Stimulated activated CD8-positive, alpha-beta memory T cell treated with anti-CD3 and anti-CD28 coated beads, Interleukin-7, amount 100 ng/mL, for 48 hours (primary cell): ENCODE results near the gene MGAT4C.

Source experiments
- DNase-seq, 2 donors: peaks; one replicate each; pipeline ENCODE4 v3.0.0-alpha.2; 2020; ENCODE audit warnings: low read depth in 1 of 2; ENCODE audit errors: extremely low read depth in 1 of 2

MGAT4C gene

GRCh38 chr12:86230516-86231146 lies 25.6 kb downstream of the MGAT4C start:
- DNase-seq = no peak

DNA sequence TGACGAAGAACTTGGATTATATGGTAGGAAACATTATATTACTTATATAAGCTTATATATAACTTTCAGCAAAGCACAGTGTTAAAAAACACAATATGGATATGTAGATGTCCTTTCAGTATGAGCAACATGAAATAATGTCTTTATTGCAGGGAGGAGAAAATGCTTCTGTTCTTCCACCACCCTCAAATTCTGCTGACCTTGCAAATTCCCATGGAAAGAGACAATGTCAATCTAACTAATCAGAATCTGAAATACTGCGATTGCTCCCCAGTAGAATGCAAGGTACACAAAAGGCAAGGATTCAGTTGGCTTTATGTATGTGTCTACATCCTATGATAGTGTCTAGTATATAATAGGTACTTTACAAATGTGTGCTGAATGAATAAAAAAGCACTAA lies 26.4 kb downstream of the MGAT4C start:
- no peak for DNase-seq

DNA sequence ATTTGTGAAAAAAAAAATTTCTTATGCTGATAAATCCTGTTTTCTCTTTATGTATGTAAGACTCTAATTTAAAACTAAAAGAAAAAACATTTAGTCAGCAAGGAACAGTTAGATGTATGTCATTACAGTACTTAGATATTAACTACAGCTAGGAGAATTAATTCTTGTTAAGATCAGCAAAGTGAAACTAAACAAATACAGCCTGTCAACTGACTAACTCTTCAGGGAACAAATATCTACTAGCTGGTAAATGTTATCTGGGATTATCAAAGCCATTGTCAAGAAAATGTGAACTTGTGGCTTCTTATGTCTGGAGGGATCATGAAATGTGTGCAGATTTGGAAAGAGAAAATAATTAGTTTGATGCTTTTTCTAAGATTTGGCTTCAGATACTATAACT lies 27.5 kb downstream of the MGAT4C start:
- DNase-seq = no peak

DNA sequence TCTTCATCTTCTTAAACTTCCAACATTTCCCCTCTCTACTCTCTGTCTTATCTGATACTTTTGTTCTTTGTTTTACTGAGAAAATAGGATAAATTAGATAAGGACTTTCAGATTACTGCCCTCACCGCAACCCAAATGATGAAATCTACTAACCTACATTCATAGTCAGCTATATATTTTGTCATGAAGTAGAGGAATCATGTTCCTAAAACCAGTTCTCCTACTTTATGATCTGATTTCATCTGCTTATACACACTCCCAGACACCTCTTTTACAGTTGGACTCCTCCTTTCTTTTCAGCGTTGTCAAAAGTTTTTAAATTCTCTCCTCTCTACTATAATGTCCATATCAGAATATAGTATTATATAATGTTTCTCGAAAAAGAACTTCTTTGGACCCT lies 29.7 kb downstream of the MGAT4C start:
- no peak for DNase-seq

DNA sequence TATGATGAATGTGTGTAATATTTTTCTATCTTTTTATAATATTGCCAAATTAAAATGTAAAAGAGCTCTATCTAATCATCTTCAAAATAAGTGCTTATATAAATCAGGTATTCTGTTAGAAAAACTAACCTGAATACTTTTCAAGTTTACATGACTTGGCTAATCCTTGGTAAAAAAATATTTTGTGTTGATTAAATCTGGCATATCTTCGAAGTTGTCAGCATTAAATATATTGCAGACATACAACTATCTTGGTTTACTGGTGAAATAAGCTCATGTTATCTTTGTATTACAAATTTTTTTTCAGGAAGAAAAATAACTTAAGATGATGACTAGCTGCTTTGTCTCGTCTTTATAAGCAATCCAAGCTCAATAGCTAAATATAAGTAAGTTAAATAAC lies 39.6 kb downstream of the MGAT4C start:
- DNase-seq = no peak

GRCh38 chr12:86213012-86213411 lies 43.2 kb downstream of the MGAT4C start:
- no peak for DNase-seq

- DNase-seq = no peak
Measured at GRCh38 chr12:86198696-86199444, 57.3 kb downstream of the MGAT4C start.

- DNase-seq = no peak
Measured at GRCh38 chr12:86196465-86196864, 59.7 kb downstream of the MGAT4C start.

DNA sequence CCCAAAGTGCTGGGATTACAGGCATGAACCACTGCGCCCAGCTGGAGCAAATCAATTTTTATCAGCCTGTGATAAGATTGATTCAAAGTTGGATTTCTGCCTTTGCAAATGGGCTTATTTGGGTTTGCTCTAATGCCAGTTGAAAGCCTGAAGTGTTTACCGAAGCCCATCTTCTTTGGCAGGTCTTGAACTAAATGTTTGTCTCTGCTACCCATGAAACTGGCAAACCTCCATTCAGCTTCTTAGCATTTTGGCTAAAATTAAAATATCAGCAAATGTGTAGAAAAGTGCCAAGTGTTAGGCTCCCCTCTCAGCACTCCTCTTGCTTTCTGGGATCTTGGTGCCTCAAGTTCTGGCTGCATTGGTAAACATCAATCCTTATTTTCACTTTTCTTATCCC lies 61.5 kb downstream of the MGAT4C start:
- no peak for DNase-seq

- DNase-seq = no peak
Measured at GRCh38 chr12:86193931-86194330, 62.3 kb downstream of the MGAT4C start.

DNA sequence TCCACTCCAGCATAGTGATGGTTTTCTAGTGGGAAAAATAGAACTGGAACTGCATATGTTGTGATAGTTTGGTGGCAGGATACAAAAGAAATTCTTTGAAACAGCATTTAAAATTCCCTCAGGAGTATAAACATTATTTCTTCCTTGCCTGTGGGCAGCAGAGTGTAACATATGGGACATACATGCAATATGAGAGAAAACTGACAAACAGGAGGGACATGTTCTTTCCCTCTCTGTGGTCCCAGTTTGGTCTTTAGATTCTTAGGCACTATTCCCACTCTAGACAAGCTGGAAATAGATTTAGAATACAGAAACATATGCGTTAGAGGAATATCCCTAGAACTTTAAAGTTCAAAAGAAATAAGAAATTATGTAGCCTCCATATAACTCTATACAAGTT lies 68.0 kb downstream of the MGAT4C start:
- DNase-seq = no peak

DNA sequence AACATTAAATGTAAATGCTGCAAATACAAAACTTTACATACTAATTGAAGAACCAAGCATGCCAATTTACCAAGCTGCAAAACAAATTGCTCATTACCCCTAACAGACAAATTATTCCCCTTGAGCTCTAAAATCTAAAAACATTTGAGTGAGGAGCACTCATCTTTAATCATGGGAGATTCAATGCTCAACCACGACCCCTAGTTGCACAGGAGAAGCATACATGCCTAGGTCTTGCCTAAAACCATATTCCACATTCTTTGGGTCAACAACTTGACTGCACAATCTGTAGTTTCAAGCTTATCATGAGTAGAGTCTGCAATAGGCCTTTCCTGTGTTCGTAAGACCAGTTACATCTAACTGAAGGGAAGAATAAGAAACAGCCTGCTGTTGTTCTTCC lies 69.7 kb downstream of the MGAT4C start:
- DNase-seq = no peak

GRCh38 chr12:86179855-86180254 lies 76.3 kb downstream of the MGAT4C start:
- DNase-seq = no peak

DNA sequence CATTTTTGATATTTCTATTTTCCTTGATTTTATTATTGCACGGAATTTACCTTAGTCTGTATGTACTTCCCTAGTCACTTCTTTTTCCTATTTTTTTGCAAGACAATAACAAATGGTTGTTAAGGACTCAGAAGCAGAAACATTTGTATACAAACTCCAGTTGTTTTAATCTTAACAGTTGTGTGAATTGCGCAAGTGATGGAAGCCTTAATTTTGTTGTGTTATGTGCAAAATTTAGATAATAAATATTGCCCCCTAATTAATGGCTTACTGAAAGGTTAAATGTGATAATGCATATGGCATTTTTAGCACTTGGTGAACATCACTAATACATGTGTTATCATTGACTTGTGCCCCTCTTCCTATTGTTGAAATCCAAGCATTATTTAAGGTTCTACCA lies 82.0 kb downstream of the MGAT4C start:
- DNase-seq = no peak

GRCh38 chr12:86172913-86173443 lies 83.2 kb downstream of the MGAT4C start:
- no peak for DNase-seq

DNA sequence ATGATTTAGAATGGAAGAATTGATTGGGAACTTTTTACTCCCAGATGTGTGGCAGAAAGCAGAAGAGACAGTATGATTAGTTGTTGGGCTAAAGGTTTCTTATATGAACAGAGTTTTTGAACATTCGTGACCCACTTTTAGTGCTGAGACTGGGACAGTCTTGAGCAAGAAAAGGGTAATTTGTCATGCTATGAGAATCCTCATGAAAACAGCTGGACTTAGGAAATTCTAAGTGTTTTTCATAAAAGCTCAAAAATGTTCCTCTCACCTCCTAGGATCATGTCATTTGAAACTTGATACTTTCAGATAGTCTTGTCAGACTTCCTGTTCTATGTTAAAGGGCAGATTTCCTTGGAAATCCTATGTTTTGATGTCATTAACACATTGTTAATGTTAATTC lies 86.1 kb downstream of the MGAT4C start:
- DNase-seq = no peak

DNA sequence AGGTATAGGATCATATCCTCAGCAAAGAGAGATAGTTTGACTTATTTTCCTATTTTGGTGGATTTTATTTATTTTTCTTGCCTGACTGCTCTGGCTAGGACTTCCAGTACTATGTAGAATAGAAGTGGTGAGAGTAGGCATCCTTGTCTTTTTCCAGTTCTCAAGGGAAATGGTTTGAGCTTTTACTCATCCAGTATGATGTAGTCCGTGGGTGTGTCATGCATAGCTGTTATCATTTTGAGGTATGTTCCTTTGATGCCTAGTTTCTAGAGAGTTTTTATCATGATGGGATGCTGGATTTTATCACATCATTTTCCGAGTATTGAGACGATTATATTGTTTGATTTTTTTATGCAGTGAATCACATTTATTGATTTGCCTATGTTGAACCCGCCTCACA lies 97.2 kb downstream of the MGAT4C start:
- DNase-seq = no peak

- DNase-seq = no peak
Measured at GRCh38 chr12:86154620-86155019, 101.6 kb downstream of the MGAT4C start.

- no peak for DNase-seq
Measured at GRCh38 chr12:86148612-86149011, 107.6 kb downstream of the MGAT4C start.

DNA sequence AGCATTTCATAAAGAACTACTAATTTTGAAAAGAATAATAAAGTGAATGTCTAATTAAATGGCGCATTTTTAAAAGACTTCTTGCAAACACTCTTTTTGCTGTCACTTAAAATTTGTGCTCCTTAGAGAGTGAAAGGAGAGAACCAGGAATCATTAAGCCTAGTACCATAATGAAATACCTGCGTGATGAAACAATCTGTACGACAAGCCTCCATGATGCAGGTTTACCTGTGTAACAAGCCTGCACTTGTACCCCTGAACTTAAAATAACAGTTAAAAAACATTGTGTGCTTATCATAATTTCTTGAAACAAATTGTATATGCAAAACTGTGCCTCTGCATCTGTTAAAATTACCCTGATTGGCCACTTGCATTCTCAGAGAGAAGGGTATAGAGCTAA lies 108.1 kb downstream of the MGAT4C start:
- DNase-seq = no peak

DNA sequence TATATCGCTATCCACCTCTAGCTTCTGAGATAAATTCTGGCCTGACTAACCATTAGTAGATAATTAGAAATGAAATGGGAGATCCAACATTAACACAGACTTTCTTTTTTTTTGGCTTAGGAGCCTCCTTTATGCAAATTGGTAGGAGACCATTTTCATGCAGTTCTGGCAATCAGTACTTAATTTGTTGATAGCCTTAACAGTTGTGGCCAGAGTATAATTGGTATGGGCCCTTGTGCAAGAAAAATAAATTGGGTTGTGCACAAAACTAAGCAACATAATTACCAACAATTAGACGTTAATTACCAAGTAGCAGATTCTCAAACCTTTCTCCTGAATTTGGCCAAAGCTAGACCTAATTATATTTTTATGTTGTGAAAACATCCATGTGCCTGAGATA lies 111.0 kb downstream of the MGAT4C start:
- no peak for DNase-seq

GRCh38 chr12:86143162-86143561 lies 113.0 kb downstream of the MGAT4C start:
- no peak for DNase-seq

GRCh38 chr12:86139671-86140070 lies 116.5 kb downstream of the MGAT4C start:
- no peak for DNase-seq
